GM21528 (cell line): ENCODE measurements around the gene PF4V1.

Experiments
- ATAC-seq: cut with Tn5 transposase; IDR thresholded peaks from one replicate; pipeline ENCODE4 v1.9.1; 2021; ENCODE audit warnings: mild to moderate bottlenecking, moderate library complexity; ENCODE audit not compliant: unreplicated experiment, low FRiP score

The PF4V1 gene

DNA sequence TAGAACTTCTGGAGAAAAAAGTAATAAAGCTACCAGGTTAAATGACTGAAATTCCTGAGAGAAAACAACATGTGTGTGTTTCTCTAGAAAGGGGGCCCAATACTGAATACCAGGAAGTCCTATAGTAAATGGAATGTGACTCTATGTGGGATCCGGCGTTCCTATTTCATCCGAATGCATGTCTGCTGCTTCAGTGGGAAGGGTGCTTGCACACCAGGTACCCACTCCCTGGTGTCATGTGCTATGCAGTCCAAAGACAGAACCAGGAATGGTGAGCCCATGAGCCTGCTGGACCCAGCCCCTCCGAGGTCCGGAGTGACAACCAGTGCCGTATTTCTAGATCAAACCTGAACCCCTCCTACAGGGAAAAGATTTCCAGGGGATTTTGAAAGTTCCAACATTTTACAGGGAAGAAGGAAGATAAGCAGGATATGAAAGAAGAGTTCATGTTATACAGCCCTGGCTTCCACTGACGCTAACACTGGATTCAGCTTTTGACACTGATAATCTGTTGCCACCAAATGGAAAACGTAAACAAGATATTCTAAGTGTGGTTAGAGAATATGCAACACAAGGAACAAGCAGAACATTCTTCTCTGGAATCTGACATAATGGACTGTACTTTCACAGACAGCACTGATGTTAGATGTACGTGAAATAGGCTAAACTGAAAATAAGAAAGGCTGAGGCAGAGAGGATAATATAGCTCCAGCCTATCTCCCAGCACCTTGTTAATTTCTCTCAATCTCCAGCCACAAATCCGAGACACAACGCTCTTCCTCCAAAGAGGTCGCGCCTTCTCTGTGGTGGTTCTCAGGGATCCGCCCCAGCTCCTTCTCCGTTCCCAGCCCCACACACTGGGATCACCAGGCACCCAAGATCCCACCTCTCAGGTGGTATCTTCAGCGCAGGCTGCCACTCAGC is 15.4 kb downstream of the PF4V1 start:
- no peak for ATAC-seq

- ATAC-seq, result no peak
Observed at GRCh38 chr4:73869130-73870055, 16.3 kb downstream of the PF4V1 start, which contains the start of gene CXCL1. Gene CXCL1 (plus strand): TSS chr4:73869393. CDS start chr4:73869471, 78 bp downstream.

DNA sequence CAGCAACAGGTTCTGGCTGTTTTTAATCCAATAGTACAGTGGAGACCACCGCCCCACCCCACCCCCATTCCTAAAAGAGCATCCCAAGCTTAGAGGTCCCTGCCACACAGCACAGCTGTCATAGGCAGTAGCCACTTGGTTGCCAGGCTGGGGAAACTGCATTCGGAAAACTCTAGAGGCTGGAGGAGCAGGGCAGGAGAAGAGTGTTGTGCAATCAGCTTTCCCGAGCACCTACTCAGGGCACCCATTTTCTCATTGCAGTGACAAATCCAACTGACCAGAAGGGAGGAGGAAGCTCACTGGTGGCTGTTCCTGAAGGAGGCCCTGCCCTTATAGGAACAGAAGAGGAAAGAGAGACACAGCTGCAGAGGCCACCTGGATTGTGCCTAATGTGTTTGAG is 17.2 kb downstream of the PF4V1 start:
- ATAC-seq, result no peak

- ATAC-seq, result no peak
Observed at GRCh38 chr4:73870768-73871167, 17.7 kb downstream of the PF4V1 start.

- ATAC-seq, result no peak
Observed at GRCh38 chr4:73871511-73872310, 18.6 kb downstream of the PF4V1 start.

DNA sequence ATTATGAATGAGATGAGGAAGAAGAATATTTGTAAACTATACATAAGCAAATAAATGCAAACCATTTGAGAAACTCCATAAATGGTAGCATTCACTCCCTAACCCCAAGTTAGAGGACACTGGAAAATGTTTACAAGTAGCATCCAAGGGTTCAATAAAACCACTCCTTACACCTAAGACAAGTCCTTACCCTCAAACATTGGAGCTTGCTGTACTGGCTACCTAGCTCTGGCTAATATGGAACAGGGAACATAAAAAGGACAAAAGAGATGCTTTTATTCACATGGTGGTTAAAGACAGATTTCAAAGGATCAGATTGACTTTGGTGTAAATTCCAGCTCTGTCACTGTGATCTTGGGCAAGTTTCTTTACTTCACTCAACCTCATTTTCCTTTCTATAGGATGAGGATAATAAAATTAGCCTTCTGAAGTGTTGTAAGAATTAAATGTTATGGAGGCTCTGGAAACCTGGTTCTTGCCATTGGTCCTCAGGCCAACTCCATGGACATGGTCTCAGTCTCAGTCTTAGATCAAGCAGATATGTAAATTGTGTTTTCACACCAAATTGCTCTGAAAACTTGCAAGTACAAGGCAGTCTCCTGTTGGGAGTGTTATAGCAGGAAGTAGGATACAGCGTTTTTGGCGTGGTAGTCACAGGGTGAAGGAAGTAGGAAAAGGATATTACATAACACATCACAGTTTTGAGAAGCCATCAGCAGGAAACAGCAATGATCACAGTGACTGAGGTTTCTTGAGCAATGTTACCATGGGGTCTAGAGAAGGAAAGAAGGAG is 19.4 kb downstream of the PF4V1 start:
- ATAC-seq, result no peak

- ATAC-seq, result no peak
Observed at GRCh38 chr4:73874386-73874785, 21.3 kb downstream of the PF4V1 start.

DNA sequence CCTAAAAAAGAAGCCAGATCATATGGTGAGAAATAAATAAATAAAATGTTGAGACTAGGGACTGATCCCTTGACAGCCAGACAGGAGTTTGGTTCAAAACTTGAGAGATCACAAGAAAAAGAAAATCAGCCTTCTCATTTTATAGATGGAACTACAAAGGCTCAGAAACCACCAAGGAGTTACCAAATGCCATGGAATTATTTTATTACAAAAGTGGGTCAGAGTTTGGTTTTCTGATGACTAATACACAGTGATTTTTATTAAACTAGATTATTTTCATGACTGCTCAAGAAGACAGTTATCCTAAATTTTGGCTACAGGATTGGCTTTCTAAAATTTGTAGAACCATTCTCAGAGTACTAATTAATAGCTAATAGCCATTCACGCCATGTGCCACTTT is 22.3 kb downstream of the PF4V1 start:
- no peak for ATAC-seq

GRCh38 chr4:73883306-73883705 is 30.2 kb downstream of the PF4V1 start:
- ATAC-seq, result no peak

DNA sequence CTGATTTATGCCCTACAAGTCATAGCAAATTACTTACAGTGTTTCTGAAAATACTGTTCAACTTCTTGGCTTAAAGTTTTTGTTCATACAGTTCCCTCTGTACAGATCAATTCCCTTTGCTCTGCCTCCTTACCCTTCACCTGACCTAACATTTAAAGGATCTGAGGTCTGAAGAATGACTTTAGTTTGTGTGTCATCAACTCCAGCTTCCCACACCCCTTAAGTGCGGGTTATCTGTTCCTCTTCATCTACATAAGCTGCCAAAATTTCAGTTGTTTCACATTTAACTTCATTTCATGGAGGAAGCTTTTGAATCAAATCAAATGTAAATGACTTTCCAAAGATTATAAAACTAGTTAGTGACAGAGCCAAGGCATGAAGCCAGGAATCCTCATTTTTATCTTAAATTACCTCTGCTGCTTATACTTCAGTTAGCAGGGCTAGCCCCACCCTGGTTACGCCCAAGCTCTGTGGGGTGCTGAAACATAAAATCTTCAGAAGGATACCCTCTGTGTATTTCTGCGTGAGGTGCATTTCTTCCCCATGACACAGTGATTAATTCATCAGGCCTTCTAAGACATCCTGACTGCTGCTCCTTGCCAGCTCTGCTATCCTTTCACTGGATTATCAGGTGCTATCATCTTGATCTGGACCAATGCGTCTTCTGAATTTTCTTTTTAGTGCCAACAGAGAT is 32.6 kb downstream of the PF4V1 start:
- ATAC-seq, result no peak

DNA sequence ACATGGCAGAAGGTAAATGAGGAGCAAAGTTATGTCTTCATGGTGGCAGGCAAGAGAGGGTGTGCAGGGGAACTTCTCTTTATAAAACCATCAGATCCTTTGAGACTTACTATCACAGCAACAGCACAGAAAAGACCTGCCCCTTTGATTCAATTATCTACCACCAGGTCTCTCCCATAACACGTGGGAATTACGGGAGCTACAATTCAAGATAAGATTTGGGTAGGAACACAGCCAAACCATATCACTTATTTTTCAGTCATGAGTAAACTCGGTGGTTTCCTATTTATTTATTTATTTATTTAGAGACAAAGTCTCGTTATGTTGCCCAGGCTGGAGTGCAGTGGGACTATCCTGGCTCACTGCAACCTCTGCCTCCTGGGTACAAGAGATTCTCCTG is 38.2 kb downstream of the PF4V1 start:
- no peak for ATAC-seq

- no peak for ATAC-seq
Observed at GRCh38 chr4:73891739-73892405, 38.8 kb downstream of the PF4V1 start.

DNA sequence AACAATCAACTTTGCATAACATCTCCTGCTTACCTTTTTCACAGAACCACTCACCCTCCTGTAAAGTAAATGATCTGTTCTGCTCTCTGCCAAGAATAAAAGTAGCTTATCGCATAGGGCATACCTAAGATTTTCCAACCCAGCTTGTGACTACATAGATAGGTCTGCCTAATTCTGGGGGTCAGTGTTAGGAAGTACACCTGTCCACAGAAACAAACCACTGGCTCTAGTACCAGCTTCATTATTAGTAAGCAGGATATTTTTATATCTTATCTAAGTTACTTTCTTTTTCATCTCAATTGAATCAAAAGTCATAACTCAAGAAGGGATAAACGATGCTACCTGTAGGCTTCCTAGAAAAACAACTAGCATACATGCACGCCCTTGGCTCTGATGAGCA is 39.9 kb downstream of the PF4V1 start:
- ATAC-seq, result no peak

DNA sequence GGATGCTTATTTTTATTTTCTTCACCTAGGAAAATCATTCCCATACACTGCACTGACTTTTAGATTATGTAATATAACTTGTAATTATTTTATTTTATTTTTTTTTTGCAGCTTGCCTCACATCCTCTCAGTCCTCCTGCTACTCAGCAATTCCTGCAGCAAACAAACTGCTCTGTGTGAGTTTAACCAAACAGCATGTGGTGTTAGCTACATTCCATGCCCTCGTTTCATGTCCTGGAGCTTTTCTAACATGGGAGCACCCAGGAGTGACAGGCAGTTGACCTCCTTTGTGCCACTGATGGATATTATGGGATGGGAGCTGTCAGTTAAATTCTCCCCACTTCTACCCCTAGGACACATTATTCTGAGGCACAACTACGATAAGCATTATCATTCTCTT is 40.9 kb downstream of the PF4V1 start:
- no peak for ATAC-seq

GRCh38 chr4:73895201-73896175 is 42.4 kb downstream of the PF4V1 start:
- ATAC-seq, result no peak

DNA sequence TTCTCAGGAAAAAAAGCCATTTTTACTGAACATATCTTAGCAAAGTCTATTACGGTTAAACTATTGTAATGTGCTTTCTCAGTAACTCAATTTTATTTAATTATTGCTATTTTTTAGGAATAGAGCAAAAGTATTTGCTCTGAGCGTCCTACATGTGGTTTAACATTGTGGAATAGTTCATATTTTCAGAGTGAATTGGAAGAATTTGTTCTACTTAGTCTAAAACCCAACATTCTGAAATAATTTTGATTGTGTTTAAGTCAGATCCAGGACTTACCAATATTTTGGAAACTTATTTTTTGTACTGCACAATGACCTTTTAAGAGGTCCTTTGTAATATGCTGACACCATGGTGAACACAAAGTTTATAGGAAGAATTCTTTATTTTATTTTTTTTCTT is 43.3 kb downstream of the PF4V1 start:
- ATAC-seq, result no peak

DNA sequence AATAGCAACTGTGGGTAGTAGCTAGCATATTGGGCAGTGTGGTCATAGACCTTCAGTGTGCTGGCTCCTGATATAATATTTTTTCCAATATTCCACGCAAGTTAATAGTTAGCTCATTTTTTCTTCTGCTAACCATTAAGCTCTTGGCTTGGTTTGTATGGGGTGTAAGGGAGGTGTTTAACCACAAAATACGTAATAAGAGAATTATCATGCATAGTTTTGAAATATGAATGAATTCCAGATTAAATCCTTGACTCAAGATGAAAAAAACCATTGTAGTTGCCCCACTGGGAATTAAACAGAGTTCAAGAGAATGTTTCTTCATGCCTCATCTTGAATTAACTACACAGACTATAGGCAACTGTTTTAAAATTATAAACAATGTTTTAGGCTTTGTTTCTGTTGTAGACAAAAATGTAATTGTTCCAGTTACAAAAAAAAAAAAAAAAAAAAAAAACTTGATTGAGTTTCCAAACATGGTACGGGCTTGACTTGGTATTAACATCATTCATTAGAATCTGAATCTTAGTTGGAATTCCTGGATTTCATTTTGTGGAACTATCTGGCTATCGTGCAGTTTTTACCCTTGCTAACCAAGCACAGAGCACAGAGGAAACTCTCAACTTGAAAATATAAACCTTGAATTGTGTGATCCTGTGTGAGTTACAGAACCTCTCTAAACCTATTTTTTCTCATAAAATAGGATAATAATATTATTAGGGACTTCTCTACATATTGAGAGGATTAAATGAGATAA is 44.5 kb downstream of the PF4V1 start:
- ATAC-seq, result no peak
